Mesenchymal stem cell (in vitro differentiated cells and primary cell): ENCODE data around the gene VASP.
A peak's percentile ranks its signal among the peaks of the same experiment; 100 is the strongest.

Experiments
- DNase-seq: peaks from one replicate; pipeline ENCODE4 v3.0.0-alpha.2; 2013
- H2AFZ ChIP-seq: one replicate; pipeline ENCODE4 v1.6.1; 2013; ENCODE audit warnings: low read depth, mild to moderate bottlenecking, control low read depth, inconsistent platforms, low read length, moderate library complexity
- H2AK5ac ChIP-seq: 2 replicates; pipeline ENCODE4 v1.6.1; 2013; ENCODE audit warnings: low read length, moderate library complexity, mild to moderate bottlenecking, inconsistent platforms; ENCODE audit not compliant: severe bottlenecking
- H2BK120ac ChIP-seq: one replicate; pipeline ENCODE4 v1.6.1; 2013; ENCODE audit warnings: low read depth, mild to moderate bottlenecking, inconsistent platforms, low read length, moderate library complexity
- H2BK12ac ChIP-seq, 2 experiments: one replicate each; pipeline ENCODE4 v1.6.1; 2013; ENCODE audit warnings: inconsistent platforms in 2 of 2, low read length in 2 of 2, mild to moderate bottlenecking in 2 of 2, moderate library complexity in 2 of 2, control low read depth in 1 of 2
- H2BK15ac ChIP-seq: one replicate; pipeline ENCODE4 v1.6.1; 2013; ENCODE audit warnings: mild to moderate bottlenecking, low read depth, inconsistent platforms; ENCODE audit not compliant: poor library complexity, severe bottlenecking
- H2BK5ac ChIP-seq: 2 replicates; pipeline ENCODE4 v1.6.1; 2013; ENCODE audit warnings: low read depth, mild to moderate bottlenecking, low read length, control low read depth, inconsistent platforms; ENCODE audit not compliant: poor library complexity, severe bottlenecking
- H3K14ac ChIP-seq, 2 experiments: one replicate each; pipeline ENCODE4 v1.6.1; 2013; ENCODE audit warnings: inconsistent platforms in 2 of 2, low read length in 2 of 2, control low read depth in 1 of 2, mild to moderate bottlenecking in 1 of 2, moderate library complexity in 1 of 2
- H3K18ac ChIP-seq, 2 experiments: one replicate each; pipeline ENCODE4 v1.6.1; 2013; ENCODE audit warnings: inconsistent platforms in 2 of 2, low read length in 2 of 2, control low read depth in 1 of 2, low read depth in 1 of 2, mild to moderate bottlenecking in 1 of 2
- H3K23ac ChIP-seq, 2 experiments: one replicate each; pipeline ENCODE4 v1.6.1; 2013; ENCODE audit warnings: inconsistent platforms in 2 of 2, low read length in 2 of 2, mild to moderate bottlenecking in 2 of 2, moderate library complexity in 2 of 2, control low read depth in 1 of 2
- H3K27ac ChIP-seq: 2 replicates; pipeline ENCODE4 v1.5.1; 2013; ENCODE audit warnings: mild to moderate bottlenecking, moderate library complexity, low read length, control low read depth, inconsistent platforms; ENCODE audit not compliant: poor library complexity, severe bottlenecking
- H3K27me3 ChIP-seq, 2 experiments: 2 replicates each; pipeline versions ENCODE4 v1.6.1 to v1.7.0; 2013; ENCODE audit warnings: low read length in 2 of 2, mild to moderate bottlenecking in 2 of 2, moderate library complexity in 2 of 2, control low read depth in 1 of 2, inconsistent platforms in 1 of 2; ENCODE audit not compliant: control insufficient read depth in 1 of 2, insufficient read depth in 1 of 2
- H3K36me3 ChIP-seq, 2 experiments: 2 replicates each; pipeline versions ENCODE4 v1.6.1 to v1.7.0; 2013; ENCODE audit warnings: low read length in 2 of 2, control low read depth in 1 of 2, inconsistent platforms in 1 of 2, low read depth in 1 of 2, mild to moderate bottlenecking in 1 of 2; ENCODE audit not compliant: insufficient read depth in 2 of 2, control insufficient read depth in 1 of 2
- H3K4ac ChIP-seq, 2 experiments: one replicate each; pipeline ENCODE4 v1.6.1; 2013; ENCODE audit warnings: inconsistent platforms in 2 of 2, low read length in 2 of 2, mild to moderate bottlenecking in 2 of 2, moderate library complexity in 2 of 2, control low read depth in 1 of 2, low read depth in 1 of 2
- H3K4me1 ChIP-seq: 2 replicates; pipeline ENCODE4 v1.6.1; 2013; ENCODE audit warnings: low read depth, low read length, control low read depth; ENCODE audit not compliant: control insufficient read depth, insufficient read depth
- H3K4me2 ChIP-seq: 2 replicates; pipeline ENCODE4 v1.6.1; 2013; ENCODE audit warnings: low read length, mild to moderate bottlenecking, inconsistent platforms; ENCODE audit not compliant: poor library complexity, severe bottlenecking
- H3K4me3 ChIP-seq, 2 experiments: 2 replicates each; pipeline versions ENCODE4 v1.5.1 to v1.7.0; 2013; ENCODE audit warnings: low read length in 2 of 2, mild to moderate bottlenecking in 2 of 2, control low read depth in 1 of 2, low read depth in 1 of 2; ENCODE audit not compliant: insufficient read depth in 1 of 2
- H3K79me1 ChIP-seq: replicated peaks from 2 replicates; pipeline ENCODE4 v1.6.1; 2013; ENCODE audit warnings: mild to moderate bottlenecking, control low read depth, low read length, inconsistent platforms; ENCODE audit not compliant: poor library complexity, severe bottlenecking
- H3K9ac ChIP-seq: 2 replicates; pipeline ENCODE4 v1.7.0; 2013; ENCODE audit warnings: mild to moderate bottlenecking, low read length, moderate library complexity
- H3K9me3 ChIP-seq: 2 replicates; pipeline ENCODE4 v1.7.0; 2013; ENCODE audit warnings: mild to moderate bottlenecking, low read length; ENCODE audit not compliant: control insufficient read depth
- H4K8ac ChIP-seq: one replicate; pipeline ENCODE4 v1.6.1; 2013; ENCODE audit warnings: inconsistent platforms, mild to moderate bottlenecking, low read length, moderate library complexity
- H4K91ac ChIP-seq: one replicate; pipeline ENCODE4 v1.6.1; 2013; ENCODE audit warnings: mild to moderate bottlenecking, low read length, inconsistent platforms
- WGBS: methylation state at CpG from one replicate; pipeline ENCODE4 v1.1.7; 2013; ENCODE audit warnings: mixed read lengths; 5-methylcytosine and 5-hydroxymethylcytosine counted together

The VASP gene

DNA sequence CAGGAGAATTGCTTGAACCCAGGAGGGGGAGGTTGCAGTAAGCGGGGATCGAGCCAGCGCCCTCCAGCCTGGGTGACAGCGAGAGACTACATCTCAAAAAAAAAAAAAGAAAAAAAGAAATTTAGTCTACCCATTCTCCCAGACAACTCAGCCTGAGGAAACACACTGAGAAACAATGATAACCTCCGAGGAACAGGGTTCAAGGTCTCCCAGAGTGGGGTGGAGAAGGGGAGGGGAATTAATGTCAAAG lies 1.4 kb upstream of the VASP start:
- WGBS: 43% methylated on average over 1 of the region's 5 CpGs
- Histone ChIP-seq H3K27me3 (peaks cover 0 to 4% of the 10 kb centered on the region in 2 experiments), H3K18ac (peak overlapping the region in 1 of 2 experiments; percentile 67), H4K8ac (peak overlapping the region; percentile 82), H2BK15ac (no peak overlapping the region), H3K4me1 (peaks cover 15% of the 10 kb centered on the region), H2AFZ (no peak overlapping the region), H2BK12ac (peak overlapping the region; percentile 72 to 79), H3K9ac (peak overlapping the region; percentile 90), H3K23ac (no peak overlapping the region), H4K91ac (no peak overlapping the region), H2AK5ac (peak overlapping the region; percentile 85), H3K36me3 (no peaks in the 10 kb centered on the region), H3K79me1 (peaks cover 2% of the 10 kb centered on the region), H3K27ac (peak overlapping the region; percentile 50), H3K4ac (no peak overlapping the region), H3K9me3 (no peaks in the 10 kb centered on the region), H3K4me3 (peak overlapping the region in 1 of 2 experiments; percentile 88), H2BK5ac (no peak overlapping the region), H3K14ac (no peak overlapping the region), H2BK120ac (peak overlapping the region; percentile 58), H3K4me2 (peak overlapping the region; percentile 65)
- DNase-seq: no peak

DNA sequence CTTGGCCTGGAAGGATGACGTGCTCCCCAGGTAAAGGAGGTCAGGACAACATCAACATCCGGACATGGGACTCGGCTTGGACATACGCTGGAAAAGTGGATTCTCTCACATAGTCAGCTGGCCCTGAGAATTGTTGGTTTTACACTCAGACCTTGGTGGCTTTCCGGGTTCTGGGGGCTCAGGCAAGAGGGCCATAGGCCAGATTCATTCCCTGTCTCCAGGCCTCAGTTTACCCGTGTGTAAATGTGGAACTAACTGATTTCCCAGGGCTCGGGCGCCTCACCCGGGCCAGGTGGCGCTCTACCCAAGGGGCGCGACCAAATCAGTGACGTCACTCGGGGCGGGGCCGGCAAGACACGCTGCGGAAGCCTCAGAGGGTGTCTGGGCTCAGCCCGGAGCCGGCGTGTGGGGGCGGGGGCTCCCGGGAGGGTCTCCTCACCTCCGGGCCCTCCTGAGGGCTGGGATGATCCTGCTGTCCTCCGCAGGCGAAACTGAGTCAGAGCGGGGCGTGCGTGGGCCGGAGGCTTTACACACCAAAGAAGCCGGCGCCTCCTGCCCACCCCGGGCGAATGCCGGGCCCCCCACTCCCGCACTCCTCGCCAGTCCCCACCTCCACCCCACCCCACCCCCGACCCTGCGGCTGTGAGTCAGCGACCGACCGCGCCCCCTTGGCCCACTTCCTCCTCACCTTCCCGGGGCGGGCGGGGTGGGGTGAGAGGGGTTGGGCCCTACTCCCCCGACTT lies 862 bp upstream of the VASP start:
- H4K91ac ChIP-seq: peak overlapping the region; percentile 87
- H3K14ac ChIP-seq: no peak overlapping the region
- peak overlapping the region; percentile 69 to 92 for H3K4ac ChIP-seq
- peak overlapping the region; percentile 93 for H2BK5ac ChIP-seq
- H3K18ac ChIP-seq: peak overlapping the region; percentile 67 to 77
- H3K4me1 ChIP-seq: peaks cover 15% of the 10 kb centered on the region
- H2AK5ac ChIP-seq: peak overlapping the region; percentile 85
- H3K27me3 ChIP-seq: peaks cover 0 to 4% of the 10 kb centered on the region in 2 experiments
- H2BK15ac ChIP-seq: peak overlapping the region; percentile 75
- peak overlapping the region; percentile 72 to 79 for H2BK12ac ChIP-seq
- peak overlapping the region; percentile 80 to 88 for H3K4me3 ChIP-seq
- H4K8ac ChIP-seq: peak overlapping the region; percentile 87
- H2BK120ac ChIP-seq: peak overlapping the region; percentile 92
- peak overlapping the region; percentile 65 for H3K4me2 ChIP-seq
- H3K23ac ChIP-seq: no peak overlapping the region
- peak; percentile 93 for DNase-seq
- H3K9me3 ChIP-seq: no peaks in the 10 kb centered on the region
- H3K79me1 ChIP-seq: peaks cover 2% of the 10 kb centered on the region
- H2AFZ ChIP-seq: no peak overlapping the region
- peak overlapping the region; percentile 85 for H3K27ac ChIP-seq
- 10% methylated on average over 24 of the region's 47 CpGs for WGBS
- H3K9ac ChIP-seq: peak overlapping the region; percentile 90
- no peaks in the 10 kb centered on the region for H3K36me3 ChIP-seq

GRCh38 chr19:45507872-45508416 lies 665 bp downstream of the VASP start:
- H3K27me3 ChIP-seq: no peaks in the 10 kb centered on the region
- peak overlapping the region in 1 of 2 experiments; percentile 2 for H2BK12ac ChIP-seq
- peak overlapping the region; percentile 93 for H2BK120ac ChIP-seq
- H3K23ac ChIP-seq: no peak overlapping the region
- no peaks in the 10 kb centered on the region for H3K9me3 ChIP-seq
- peak overlapping the region in 1 of 2 experiments; percentile 52 for H3K4ac ChIP-seq
- no peak overlapping the region for H4K8ac ChIP-seq
- peak overlapping the region; percentile 75 for H2BK5ac ChIP-seq
- no peak overlapping the region for H2AFZ ChIP-seq
- H3K4me3 ChIP-seq: peak overlapping the region; percentile 80 to 88
- H3K14ac ChIP-seq: peak overlapping the region in 1 of 2 experiments; percentile 90
- H3K27ac ChIP-seq: peak overlapping the region; percentile 84
- H3K79me1 ChIP-seq: peaks cover 2% of the 10 kb centered on the region
- WGBS: 0% methylated on average over 17 of the region's 22 CpGs
- H3K36me3 ChIP-seq: peaks cover 0 to 1% of the 10 kb centered on the region in 2 experiments
- peak overlapping the region; percentile 25 to 89 for H3K18ac ChIP-seq
- H4K91ac ChIP-seq: no peak overlapping the region
- DNase-seq: peak; percentile 28
- H3K4me1 ChIP-seq: peaks cover 13% of the 10 kb centered on the region
- H2AK5ac ChIP-seq: no peak overlapping the region
- H3K9ac ChIP-seq: peak overlapping the region; percentile 90
- H2BK15ac ChIP-seq: no peak overlapping the region
- peak overlapping the region; percentile 72 for H3K4me2 ChIP-seq

- peak overlapping the region; percentile 23 for H4K91ac ChIP-seq
- peak overlapping the region; percentile 80 to 88 for H3K4me3 ChIP-seq
- H4K8ac ChIP-seq: no peak overlapping the region
- H3K18ac ChIP-seq: peak overlapping the region; percentile 25 to 86
- H2BK5ac ChIP-seq: peak overlapping the region; percentile 3
- peak overlapping the region; percentile 41 to 52 for H3K4ac ChIP-seq
- peak overlapping the region; percentile 90 for H3K9ac ChIP-seq
- peak overlapping the region; percentile 84 for H3K27ac ChIP-seq
- peak overlapping the region in 1 of 2 experiments; percentile 2 for H2BK12ac ChIP-seq
- peak overlapping the region; percentile 37 for H2AK5ac ChIP-seq
- H3K79me1 ChIP-seq: peaks cover 2% of the 10 kb centered on the region
- WGBS: 0% methylated on average over 2 of the region's 26 CpGs
- no peak overlapping the region for H2AFZ ChIP-seq
- H2BK15ac ChIP-seq: peak overlapping the region; percentile 71
- peaks cover 0 to 4% of the 10 kb centered on the region in 2 experiments for H3K36me3 ChIP-seq
- no peaks in the 10 kb centered on the region for H3K27me3 ChIP-seq
- H3K14ac ChIP-seq: peak overlapping the region in 1 of 2 experiments; percentile 66
- H3K23ac ChIP-seq: no peak overlapping the region
- peak overlapping the region; percentile 72 for H3K4me2 ChIP-seq
- peak; percentile 46 for DNase-seq
- no peaks in the 10 kb centered on the region for H3K9me3 ChIP-seq
- peaks cover 13% of the 10 kb centered on the region for H3K4me1 ChIP-seq
- peak overlapping the region; percentile 65 for H2BK120ac ChIP-seq
Measured at GRCh38 chr19:45508417-45508860, 1.2 kb downstream of the VASP start.
